Ascending aorta (tissue), 2 donors: ENCODE results near the gene MYH6. TPM values are rescaled to one million over a fixed set of nuclear protein-coding genes. Genes with fewer than 3 reads are reported as not detected.

Experiments used
- DNase-seq, 2 donors: peaks; one replicate each; pipeline ENCODE4 v3.0.0-alpha.2; 2019; ENCODE audit warnings: low spot score in 2 of 2
- H3K27ac ChIP-seq, 2 donors: fragments of 200-600 bp; sonication (generic); one replicate each; pipeline ENCODE4 v1.5.1; 2016 to 2017; ENCODE audit warnings: mild to moderate bottlenecking in 1 of 2
- H3K27me3 ChIP-seq: fragments of 200-600 bp; sonication (generic); one replicate; pipeline ENCODE4 v1.5.1; 2017
- H3K36me3 ChIP-seq, 2 donors: fragments of 200-600 bp; sonication (generic); one replicate each; pipeline ENCODE4 v1.5.1; 2016
- H3K4me1 ChIP-seq, 2 donors: fragments of 200-600 bp; sonication (generic); one replicate each; pipeline ENCODE4 v1.5.1; 2016 to 2017; ENCODE audit warnings: mild to moderate bottlenecking in 1 of 2
- H3K4me3 ChIP-seq, 2 donors: fragments of 200-600 bp; sonication (generic); one replicate each; pipeline ENCODE4 v1.5.1; 2016 to 2017; ENCODE audit warnings: mild to moderate bottlenecking in 1 of 2
- H3K9me3 ChIP-seq, 2 donors: fragments of 200-600 bp; sonication (generic); one replicate each; pipeline ENCODE4 v1.5.1; 2016
- intact Hi-C: fragments of 100-400 bp; cut with DNase I; formaldehyde crosslinking; loops from one replicate; pipeline ENCODE4 v1.15.1; 2023
- total RNA-seq: library from RNA; depleted of rRNA; stranded (reverse); fragments of >200 nt; gene quantifications from one replicate; pipeline ENCODE4 v1.1.0, GENCODE V29; 2016
- TF ChIP-seq, protein P1 (sequence below), 3 experiments: fragments of 200-600 bp in 2 of 3; fragments of 450-650 bp in 1 of 3; sonication (generic) in 2 of 3; IDR thresholded peaks; one replicate each; pipeline ENCODE4 v1.5.1; 2016 to 2019; ENCODE audit warnings: antibody characterized with exemption in 3 of 3, mild to moderate bottlenecking in 1 of 3, moderate library complexity in 1 of 3

MYH6 gene
- total RNA-seq, 1 donor from 2014 or later: not detected

DNA sequence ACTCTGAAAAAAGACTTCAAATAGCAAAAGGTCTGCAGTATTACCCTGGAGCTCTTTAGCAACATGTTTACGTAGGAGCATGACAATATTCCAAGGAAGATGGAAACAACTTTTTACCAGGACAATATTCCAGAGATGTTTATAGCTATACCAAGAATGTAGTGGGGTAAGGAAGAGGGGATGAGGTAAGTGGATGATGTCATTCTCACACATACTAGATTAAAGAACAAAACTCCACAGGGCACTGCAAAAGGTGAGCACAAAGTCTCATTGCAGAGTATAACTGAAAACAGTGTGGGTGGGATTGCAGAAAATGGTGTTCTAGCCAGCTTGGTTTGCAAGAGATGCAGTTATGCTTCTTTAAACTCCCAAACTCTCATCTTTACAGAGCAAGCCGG lies 22.8 kb downstream of the MYH6 start:
- intact Hi-C loops: no loop called here
- H3K4me1 ChIP-seq: no peaks in the 10 kb centered on the region
- no peak overlapping the region for H3K27ac ChIP-seq
- H3K9me3 ChIP-seq: no peaks in the 10 kb centered on the region
- no peaks in the 10 kb centered on the region for H3K27me3 ChIP-seq
- no peaks in the 10 kb centered on the region for H3K36me3 ChIP-seq
- H3K4me3 ChIP-seq: no peak overlapping the region
- DNase-seq: no peak
- TF ChIP-seq, protein P1, sequence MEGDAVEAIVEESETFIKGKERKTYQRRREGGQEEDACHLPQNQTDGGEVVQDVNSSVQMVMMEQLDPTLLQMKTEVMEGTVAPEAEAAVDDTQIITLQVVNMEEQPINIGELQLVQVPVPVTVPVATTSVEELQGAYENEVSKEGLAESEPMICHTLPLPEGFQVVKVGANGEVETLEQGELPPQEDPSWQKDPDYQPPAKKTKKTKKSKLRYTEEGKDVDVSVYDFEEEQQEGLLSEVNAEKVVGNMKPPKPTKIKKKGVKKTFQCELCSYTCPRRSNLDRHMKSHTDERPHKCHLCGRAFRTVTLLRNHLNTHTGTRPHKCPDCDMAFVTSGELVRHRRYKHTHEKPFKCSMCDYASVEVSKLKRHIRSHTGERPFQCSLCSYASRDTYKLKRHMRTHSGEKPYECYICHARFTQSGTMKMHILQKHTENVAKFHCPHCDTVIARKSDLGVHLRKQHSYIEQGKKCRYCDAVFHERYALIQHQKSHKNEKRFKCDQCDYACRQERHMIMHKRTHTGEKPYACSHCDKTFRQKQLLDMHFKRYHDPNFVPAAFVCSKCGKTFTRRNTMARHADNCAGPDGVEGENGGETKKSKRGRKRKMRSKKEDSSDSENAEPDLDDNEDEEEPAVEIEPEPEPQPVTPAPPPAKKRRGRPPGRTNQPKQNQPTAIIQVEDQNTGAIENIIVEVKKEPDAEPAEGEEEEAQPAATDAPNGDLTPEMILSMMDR (IDR thresholded peaks at IDR 0.05): no peak

DNA sequence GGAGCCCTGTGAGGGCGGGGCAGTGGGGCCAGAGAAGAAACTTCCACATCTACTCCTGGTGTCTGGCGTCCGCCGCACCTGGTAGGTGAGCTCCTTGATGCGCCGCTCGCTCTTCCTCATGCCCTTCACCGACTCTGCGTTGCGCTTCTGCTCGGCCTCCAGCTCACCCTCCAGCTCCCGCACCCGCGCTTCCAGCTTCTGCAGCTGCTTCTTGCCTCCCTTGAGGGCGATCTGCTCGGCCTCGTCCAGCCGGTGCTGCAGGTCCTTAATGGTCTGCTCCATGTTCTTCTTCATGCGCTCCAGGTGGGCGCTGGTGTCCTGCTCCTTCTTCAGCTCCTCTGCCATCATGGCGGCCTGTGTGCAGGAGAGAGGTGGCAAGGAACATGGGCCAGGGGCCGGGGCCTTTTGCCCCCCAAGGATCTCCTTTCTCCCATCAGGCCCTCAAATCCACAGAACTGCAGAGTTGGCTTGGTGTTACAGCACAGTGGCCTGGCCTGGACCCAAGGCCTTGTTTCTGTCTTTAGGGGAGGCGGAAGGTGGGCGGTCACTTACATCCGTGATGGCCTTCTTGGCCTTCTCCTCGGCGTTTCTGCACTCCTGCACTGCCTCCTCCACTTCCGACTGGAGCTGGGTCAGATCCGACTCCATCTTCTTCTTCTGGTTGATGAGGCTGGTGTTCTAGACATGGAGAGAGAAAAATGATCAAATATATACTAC lies 23.6 kb downstream of the MYH6 start:
- no peaks in the 10 kb centered on the region for H3K4me1 ChIP-seq
- no peak overlapping the region for H3K4me3 ChIP-seq
- intact Hi-C loops: no loop called here
- H3K36me3 ChIP-seq: no peaks in the 10 kb centered on the region
- no peak overlapping the region for H3K27ac ChIP-seq
- H3K9me3 ChIP-seq: no peaks in the 10 kb centered on the region
- DNase-seq: no peak
- H3K27me3 ChIP-seq: no peaks in the 10 kb centered on the region
- TF ChIP-seq, protein P1 (IDR thresholded peaks at IDR 0.05): no peak

DNA sequence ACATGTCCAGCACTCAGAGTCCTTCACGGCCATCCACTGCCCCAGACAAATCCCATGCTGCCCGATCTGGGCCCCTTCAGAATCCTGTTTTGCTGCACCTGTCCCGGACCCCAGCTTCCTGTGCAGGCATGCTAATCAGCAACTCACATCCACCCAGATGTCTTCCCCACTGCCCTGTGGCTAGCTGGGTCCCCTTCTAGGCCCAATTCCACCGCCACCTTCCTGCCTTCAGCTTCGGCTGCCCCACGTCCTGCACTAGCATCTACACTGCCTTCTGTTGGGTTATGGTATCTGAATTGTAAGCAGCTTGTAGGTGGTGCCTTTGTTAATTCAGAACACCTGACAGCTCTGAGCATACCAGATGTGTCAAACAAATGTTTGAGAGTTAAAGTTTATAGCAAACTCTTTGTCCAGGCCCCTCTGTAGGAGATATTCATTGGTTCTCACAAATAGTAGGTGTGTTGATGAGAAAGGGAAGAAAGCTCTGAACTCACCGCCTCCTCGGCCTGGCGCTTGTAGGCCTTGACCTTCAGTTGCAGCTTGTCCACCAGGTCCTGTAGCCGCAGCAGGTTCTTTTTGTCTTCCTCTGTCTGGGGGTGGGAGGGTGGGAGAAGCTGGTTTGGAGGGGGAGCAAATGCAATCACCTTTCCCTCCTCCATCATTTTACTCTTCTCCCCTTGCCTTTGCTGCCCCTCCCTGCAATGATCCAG lies 25.2 kb downstream of the MYH6 start:
- Histone ChIP-seq H3K27me3 (no peaks in the 10 kb centered on the region), H3K36me3 (no peaks in the 10 kb centered on the region), H3K27ac (no peak overlapping the region), H3K9me3 (no peaks in the 10 kb centered on the region), H3K4me1 (no peaks in the 10 kb centered on the region), H3K4me3 (no peak overlapping the region)
- intact Hi-C loops: no loop called here
- DNase-seq: no peak
- TF ChIP-seq, protein P1 (IDR thresholded peaks at IDR 0.05): no peak

DNA sequence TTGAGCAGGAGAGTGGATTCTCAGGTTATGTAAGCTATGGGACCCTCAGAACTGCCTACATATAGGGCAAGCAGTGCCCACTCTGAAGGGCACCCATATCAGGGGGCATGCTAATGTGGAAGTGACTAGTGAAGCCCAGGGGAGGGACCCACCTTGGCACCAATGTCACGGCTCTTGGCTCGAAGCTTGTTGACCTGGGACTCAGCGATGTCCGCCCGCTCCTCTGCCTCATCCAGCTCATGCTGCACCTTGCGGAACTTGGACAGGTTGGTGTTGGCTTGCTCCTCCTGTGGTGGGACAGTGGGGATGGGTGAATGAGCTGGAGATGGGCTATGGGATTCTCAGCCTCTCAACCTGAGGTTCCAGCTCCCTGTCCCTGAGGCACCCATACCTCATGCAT lies 25.8 kb downstream of the MYH6 start:
- H3K27ac ChIP-seq: no peak overlapping the region
- no peaks in the 10 kb centered on the region for H3K27me3 ChIP-seq
- TF ChIP-seq, protein P1 (IDR thresholded peaks at IDR 0.05): no peak
- H3K9me3 ChIP-seq: no peaks in the 10 kb centered on the region
- no peak overlapping the region for H3K4me3 ChIP-seq
- no peak for DNase-seq
- H3K4me1 ChIP-seq: no peaks in the 10 kb centered on the region
- intact Hi-C loops: no loop called here
- no peaks in the 10 kb centered on the region for H3K36me3 ChIP-seq

DNA sequence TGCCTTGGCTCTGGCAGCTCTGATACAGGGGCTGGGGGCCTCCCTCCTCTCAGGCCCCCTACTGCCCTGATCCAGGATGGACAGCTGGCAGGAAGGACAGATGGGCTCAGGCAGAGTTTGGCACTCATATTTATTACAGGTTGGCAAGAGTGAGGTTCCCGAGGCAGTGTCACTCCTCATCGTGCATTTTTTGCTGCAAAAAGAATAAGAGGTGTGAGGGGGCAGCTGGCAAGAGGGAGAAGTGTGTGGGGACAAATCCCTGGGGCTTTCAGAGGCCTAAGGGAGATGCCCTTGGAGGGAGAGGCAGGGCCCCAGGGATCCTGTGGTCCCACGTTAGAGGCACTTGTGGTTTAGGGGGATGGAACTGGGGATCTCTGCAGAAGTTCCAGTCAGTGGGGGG lies 26.2 kb downstream of the MYH6 start:
- no peaks in the 10 kb centered on the region for H3K9me3 ChIP-seq
- intact Hi-C loops: no loop called here
- TF ChIP-seq, protein P1 (IDR thresholded peaks at IDR 0.05): no peak

More for the DNA sequence above, 26.2 kb downstream of the MYH6 start:
- Histone ChIP-seq H3K36me3 (no peaks in the 10 kb centered on the region), H3K4me1 (no peaks in the 10 kb centered on the region), H3K4me3 (no peak overlapping the region), H3K27ac (no peak overlapping the region), H3K27me3 (no peaks in the 10 kb centered on the region)
- no peak for DNase-seq
